ENCODE results near the gene ATP12A.

ATP12A gene

DNA sequence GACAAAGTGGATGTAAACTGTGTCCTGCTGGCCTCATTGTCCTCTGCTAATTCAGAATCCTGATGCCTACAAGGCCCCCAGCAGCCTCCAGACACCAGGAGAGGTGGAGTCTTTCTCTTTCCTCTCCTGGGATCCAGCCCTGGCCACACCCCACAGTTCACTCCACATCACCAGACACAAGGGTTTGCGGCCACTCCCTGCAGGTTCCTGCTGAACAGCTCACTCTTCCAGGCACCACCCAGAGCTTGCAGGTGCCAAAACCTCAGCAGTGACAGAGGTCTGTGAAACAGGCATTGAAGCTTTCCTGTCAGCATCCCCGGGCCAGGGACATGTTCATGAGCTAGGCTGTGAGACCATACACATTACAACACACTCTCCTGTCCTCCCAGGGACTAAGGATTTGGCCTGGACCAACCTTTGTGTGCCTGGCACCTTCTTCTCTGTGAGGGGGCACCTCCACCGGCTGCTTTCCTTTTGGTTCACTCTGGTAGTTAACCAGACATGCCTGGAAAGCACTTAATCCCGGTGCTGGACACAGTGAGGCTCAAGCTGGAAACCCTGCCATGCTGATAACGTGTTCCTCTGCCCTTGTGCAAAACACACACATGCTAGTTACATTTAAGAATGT lies 11.1 kb upstream of the ATP12A start:
- H3K4me3 ChIP-seq (ENCODE audit: control insufficient read depth, low read depth, low read length), result no peak overlapping the region
- TF ChIP-seq, protein P1, sequence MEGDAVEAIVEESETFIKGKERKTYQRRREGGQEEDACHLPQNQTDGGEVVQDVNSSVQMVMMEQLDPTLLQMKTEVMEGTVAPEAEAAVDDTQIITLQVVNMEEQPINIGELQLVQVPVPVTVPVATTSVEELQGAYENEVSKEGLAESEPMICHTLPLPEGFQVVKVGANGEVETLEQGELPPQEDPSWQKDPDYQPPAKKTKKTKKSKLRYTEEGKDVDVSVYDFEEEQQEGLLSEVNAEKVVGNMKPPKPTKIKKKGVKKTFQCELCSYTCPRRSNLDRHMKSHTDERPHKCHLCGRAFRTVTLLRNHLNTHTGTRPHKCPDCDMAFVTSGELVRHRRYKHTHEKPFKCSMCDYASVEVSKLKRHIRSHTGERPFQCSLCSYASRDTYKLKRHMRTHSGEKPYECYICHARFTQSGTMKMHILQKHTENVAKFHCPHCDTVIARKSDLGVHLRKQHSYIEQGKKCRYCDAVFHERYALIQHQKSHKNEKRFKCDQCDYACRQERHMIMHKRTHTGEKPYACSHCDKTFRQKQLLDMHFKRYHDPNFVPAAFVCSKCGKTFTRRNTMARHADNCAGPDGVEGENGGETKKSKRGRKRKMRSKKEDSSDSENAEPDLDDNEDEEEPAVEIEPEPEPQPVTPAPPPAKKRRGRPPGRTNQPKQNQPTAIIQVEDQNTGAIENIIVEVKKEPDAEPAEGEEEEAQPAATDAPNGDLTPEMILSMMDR (IDR thresholded peaks at IDR 0.05; ENCODE audit: control insufficient read depth, insufficient read depth, low read depth, low read length, missing control alignments), result no peak
- no peak for DNase-seq (ENCODE audit: low read depth)

DNA sequence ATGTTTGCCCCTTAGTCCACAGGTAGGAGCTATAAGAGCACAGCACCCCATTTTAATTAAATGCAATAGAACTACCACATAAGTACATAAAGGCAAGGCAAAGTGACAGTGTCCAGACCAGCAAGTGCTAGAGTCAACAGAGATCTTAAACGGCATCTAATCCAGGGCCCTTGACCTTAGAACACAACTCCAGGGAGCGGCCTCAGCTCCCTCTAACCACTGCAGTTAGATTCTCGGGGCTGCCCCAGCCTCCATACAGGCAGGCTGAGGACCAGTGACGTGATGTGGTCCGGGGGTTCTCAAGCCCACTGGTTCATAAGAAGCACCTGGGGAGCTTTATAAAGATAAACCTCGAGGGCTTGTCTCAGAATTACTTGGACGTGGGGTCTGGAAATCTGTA lies 10.0 kb upstream of the ATP12A start:
- TF ChIP-seq, protein P1 (IDR thresholded peaks at IDR 0.05; ENCODE audit: control insufficient read depth, insufficient read depth, low read depth, low read length, missing control alignments), result no peak
- no peak overlapping the region for H3K4me3 ChIP-seq (ENCODE audit: control insufficient read depth, low read depth, low read length)

DNA sequence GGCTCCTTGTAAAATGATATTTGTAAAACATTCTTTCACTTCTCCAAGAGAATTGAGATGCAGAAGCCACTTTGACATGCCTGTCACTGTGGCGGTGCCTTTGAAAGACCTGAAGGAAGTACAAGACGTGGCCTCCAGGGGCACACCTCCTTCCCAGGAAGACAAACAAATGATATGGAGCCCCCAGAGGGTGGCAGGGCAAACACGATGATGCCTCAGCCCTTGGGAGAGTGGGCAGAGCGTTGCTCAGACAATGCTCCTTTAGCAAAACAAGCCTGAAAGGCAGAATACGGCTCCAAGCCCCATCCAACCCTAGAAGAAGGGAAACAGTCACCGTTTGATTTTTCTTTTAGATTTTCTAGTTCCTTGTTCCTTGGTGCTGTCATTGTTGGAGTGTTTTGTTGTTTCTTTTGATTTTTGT lies 9.2 kb upstream of the ATP12A start:
- TF ChIP-seq, protein P1 (IDR thresholded peaks at IDR 0.05; ENCODE audit: control insufficient read depth, insufficient read depth, low read depth, low read length, missing control alignments), result peak; percentile 32
- H3K4me3 ChIP-seq (ENCODE audit: control insufficient read depth, low read depth, low read length), result no peak overlapping the region; the same call in 1 of the 2 replicates
- DNase-seq (ENCODE audit: low read depth), result no peak

More for the DNA sequence above, 10.0 kb upstream of the ATP12A start:
- DNase-seq (ENCODE audit: low read depth), result no peak

DNA sequence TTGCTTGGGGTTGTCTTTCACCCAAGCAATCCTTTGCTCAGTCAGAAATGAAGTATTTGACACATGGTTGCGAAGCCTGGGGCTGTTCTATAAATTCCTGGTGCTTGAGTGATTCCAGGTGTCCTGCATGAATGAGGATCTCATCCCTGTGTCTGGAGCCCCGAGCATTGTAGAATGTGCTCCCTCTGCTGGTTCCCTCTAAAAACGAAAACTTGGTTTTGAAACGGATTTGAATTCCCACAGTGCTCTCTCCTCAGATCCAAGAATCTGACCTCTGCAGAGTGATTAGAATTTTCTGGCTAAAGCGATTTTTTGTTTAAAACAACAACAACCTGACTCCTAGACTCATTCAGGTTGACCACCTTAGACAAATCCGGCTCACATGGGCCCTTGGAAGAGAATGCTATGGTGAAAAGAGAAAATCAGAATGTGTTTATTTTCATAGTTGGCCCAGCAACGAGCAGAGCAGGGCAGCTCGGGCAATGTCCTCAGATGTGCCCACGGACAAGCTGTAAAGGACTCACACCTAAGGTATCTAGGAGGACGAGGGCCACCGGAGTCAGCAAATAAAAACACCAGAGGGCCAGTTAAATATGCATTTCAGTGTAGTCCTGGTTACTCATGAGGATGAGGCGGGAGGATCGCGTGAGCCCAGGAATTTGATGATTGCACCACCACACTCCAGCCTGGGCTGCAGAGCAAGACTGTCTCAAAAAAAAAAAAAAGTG lies 8.7 kb upstream of the ATP12A start:
- peak; percentile 86 for DNase-seq (ENCODE audit: low read depth)
- TF ChIP-seq, protein P1 (IDR thresholded peaks at IDR 0.05; ENCODE audit: control insufficient read depth, insufficient read depth, low read depth, low read length, missing control alignments), result peak; percentile 83
- H3K4me3 ChIP-seq (ENCODE audit: control insufficient read depth, low read depth, low read length), result peak overlapping the region; percentile 25

DNA sequence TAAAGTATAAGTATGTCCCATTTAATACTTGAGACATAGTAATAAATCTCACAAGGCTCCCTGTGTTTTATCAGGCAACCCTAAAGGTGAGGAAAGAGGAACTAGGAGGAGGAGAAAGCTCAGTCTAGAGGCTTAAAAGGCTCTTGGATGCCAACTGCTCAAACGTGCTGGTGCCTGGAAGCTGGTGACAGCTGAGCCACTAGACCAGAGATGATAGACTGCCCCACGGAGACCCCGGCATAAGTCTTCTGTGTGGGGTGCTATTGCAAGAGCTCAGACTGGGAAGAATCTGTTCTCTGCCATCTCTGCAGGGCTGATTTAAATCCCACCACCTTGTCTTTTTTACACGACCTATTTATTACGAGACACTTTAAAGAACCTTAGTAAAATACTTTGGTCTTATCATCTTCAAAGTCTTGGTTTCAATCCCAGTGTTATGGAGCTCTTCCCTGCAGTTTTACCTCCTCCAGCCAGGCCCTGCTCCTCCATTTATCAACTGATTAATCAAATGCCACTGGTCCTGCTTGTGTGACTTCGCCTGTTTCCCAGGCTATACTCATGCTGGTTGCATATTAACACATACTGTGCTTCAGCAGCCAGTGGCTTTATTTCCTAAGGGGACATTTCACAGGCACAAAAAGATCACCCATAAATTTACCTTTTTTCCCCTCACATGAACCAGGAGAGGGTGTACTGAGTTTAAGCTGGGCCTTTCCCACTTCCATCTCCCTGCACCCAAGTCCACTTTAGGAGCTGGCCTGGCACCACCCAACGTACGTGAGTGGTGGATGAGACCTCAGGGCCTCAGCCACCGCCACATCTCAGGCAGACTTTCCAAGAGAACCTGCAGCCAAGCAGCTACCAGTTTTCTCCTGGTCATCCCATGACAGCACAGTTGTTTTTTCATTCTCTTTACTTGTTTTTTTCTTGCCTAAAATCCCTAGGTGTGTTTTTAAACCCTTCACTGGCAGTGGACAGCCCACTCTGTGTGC lies 7.8 kb upstream of the ATP12A start:
- H3K4me3 ChIP-seq (ENCODE audit: control insufficient read depth, low read depth, low read length), result no peak overlapping the region
- TF ChIP-seq, protein P1 (IDR thresholded peaks at IDR 0.05; ENCODE audit: control insufficient read depth, insufficient read depth, low read depth, low read length, missing control alignments), result no peak
- no peak for DNase-seq (ENCODE audit: low read depth)
